CD4-positive, alpha-beta T cell (primary cell): ENCODE measurements around the gene RNF208. TPM values are rescaled to one million over a fixed set of nuclear protein-coding genes. Genes with fewer than 3 reads are reported as not detected.

Experiments used
- ATAC-seq: fragments of 200-7000 bp; cut with Tn5 transposase; one replicate; pipeline ENCODE4 v1.10.0; 2022; ENCODE audit warnings: mild to moderate bottlenecking; ENCODE audit not compliant: poor library complexity
- CTCF ChIA-PET: fragments of 350-600 bp; sonication (Branson Sonifier 250); formaldehyde crosslinking; loops from one replicate; lab custom pipeline; 2021; ENCODE audit warnings: antibody characterized with exemption, inconsistent platforms; lab: Charles Lee
- POLR2A ChIA-PET: fragments of 350-600 bp; sonication (Branson Sonifier 250); formaldehyde crosslinking; loops from one replicate; lab custom pipeline; 2021; ENCODE audit warnings: antibody characterized with exemption, inconsistent platforms; lab: Charles Lee
- DNase-seq, 14 experiments: peaks; one replicate each; pipeline ENCODE4 v3.0.0-alpha.2; 2013 to 2020; ENCODE audit warnings: mixed read lengths in 2 of 14
- H3K27ac ChIP-seq, 2 donors: one replicate each; pipeline versions ENCODE4 v1.5.1 to v1.7.0; 2013; ENCODE audit warnings: low read length in 2 of 2, low read depth in 1 of 2, mild to moderate bottlenecking in 1 of 2
- H3K27me3 ChIP-seq, 2 experiments: 1 replicate in 1 of 2; 2 replicates in 1 of 2; pipeline versions ENCODE4 v1.6.1 to v1.7.0; 2013; ENCODE audit warnings: low read length in 2 of 2, control low read depth in 1 of 2, mild to moderate bottlenecking in 1 of 2, moderate library complexity in 1 of 2; ENCODE audit not compliant: insufficient read depth in 2 of 2, control insufficient read depth in 1 of 2
- H3K36me3 ChIP-seq: one replicate; pipeline ENCODE4 v1.6.1; 2013; ENCODE audit warnings: low read length, control low read depth; ENCODE audit not compliant: insufficient read depth
- H3K4me1 ChIP-seq: one replicate; pipeline ENCODE4 v1.6.1; 2013; ENCODE audit warnings: low read length, control low read depth; ENCODE audit not compliant: insufficient read depth
- H3K4me3 ChIP-seq: one replicate; pipeline ENCODE4 v1.5.1; 2013; ENCODE audit warnings: mild to moderate bottlenecking, low read length, moderate library complexity
- H3K9me3 ChIP-seq, 2 experiments: 1 replicate in 1 of 2; 2 replicates in 1 of 2; pipeline versions ENCODE4 v1.6.1 to v1.7.0; 2013; ENCODE audit warnings: low read length in 2 of 2, mild to moderate bottlenecking in 2 of 2, control low read depth in 1 of 2, moderate library complexity in 1 of 2; ENCODE audit not compliant: control insufficient read depth in 1 of 2, insufficient read depth in 1 of 2
- H3K27ac Mint-ChIP-seq: one replicate; pipeline ENCODE4 v1.8.0; 2020; ENCODE audit warnings: mixed read lengths
- H3K27me3 Mint-ChIP-seq: one replicate; pipeline ENCODE4 v1.8.0; 2021; ENCODE audit warnings: mixed read lengths
- H3K36me3 Mint-ChIP-seq: one replicate; pipeline ENCODE4 v1.8.0; 2021; ENCODE audit warnings: low read depth, mixed read lengths
- H3K4me1 Mint-ChIP-seq: one replicate; pipeline ENCODE4 v1.8.0; 2021; ENCODE audit warnings: low read depth, mixed read lengths
- H3K4me3 Mint-ChIP-seq: one replicate; pipeline ENCODE4 v1.8.0; 2020; ENCODE audit warnings: mild to moderate bottlenecking, mixed read lengths
- H3K9me3 Mint-ChIP-seq: one replicate; pipeline ENCODE4 v1.8.0; 2020; ENCODE audit warnings: mixed read lengths
- CTCF ChIP-seq: fragments of 200-600 bp; IDR thresholded peaks from one replicate; pipeline ENCODE4 v1.8.0; 2022; ENCODE audit warnings: antibody characterized with exemption, mild to moderate bottlenecking
- intact Hi-C, 2 experiments: fragments of 100-400 bp; cut with DNase I in 1 of 2; cut with micrococcal nuclease in 1 of 2; formaldehyde crosslinking; loops; one replicate each; pipeline versions ENCODE4 v1.15.1 to v1.9.0; 2023 to 2025; cut with DNase I, micrococcal nuclease
- total RNA-seq, 174 experiments: library from RNA in 2 of 174; stranded (reverse) in 2 of 174; gene quantifications; one replicate each; pipeline ENCODE4 v1.2.3 and lab custom pipeline; 2021 to 2026

RNF208 gene
- total RNA-seq, 2 experiments from 2014 or later, result 0.66 to 0.67 TPM

GRCh38 chr9:137233143-137233980, 11.3 kb upstream of the RNF208 start:
- Histone ChIP-seq H3K27ac (no peak overlapping the region), H3K9me3 (peaks cover 0 to 10% of the 10 kb centered on the region in 2 experiments), H3K4me3 (no peak overlapping the region), H3K4me1 (peaks cover 26% of the 10 kb centered on the region), H3K27me3 (peaks cover 3 to 13% of the 10 kb centered on the region in 2 experiments), H3K36me3 (no peaks in the 10 kb centered on the region)
- no peaks in the 10 kb centered on the region for H3K36me3 Mint-ChIP-seq
- intact Hi-C loops, result no loop called here
- POLR2A ChIA-PET, result no interaction called here
- no peak for ATAC-seq
- H3K4me1 Mint-ChIP-seq, result no peaks in the 10 kb centered on the region
- no peaks in the 10 kb centered on the region for H3K9me3 Mint-ChIP-seq
- DNase-seq, result no peak
- no peak overlapping the region for H3K4me3 Mint-ChIP-seq
- no peak overlapping the region for H3K27ac Mint-ChIP-seq
- TF ChIP-seq CTCF, result no peak
- CTCF ChIA-PET, result no interaction called here
- H3K27me3 Mint-ChIP-seq, result peaks cover 6% of the 10 kb centered on the region

GRCh38 chr9:137232510-137232909, 10.5 kb upstream of the RNF208 start:
- ATAC-seq (no peak), DNase-seq (no peak)
- CTCF ChIA-PET, result no interaction called here
- no peak overlapping the region for H3K4me3 ChIP-seq
- no peaks in the 10 kb centered on the region for H3K36me3 Mint-ChIP-seq
- peaks cover 3% of the 10 kb centered on the region for H3K4me1 Mint-ChIP-seq
- intact Hi-C loops, result no loop called here
- H3K36me3 ChIP-seq, result no peaks in the 10 kb centered on the region
- peaks cover 21% of the 10 kb centered on the region for H3K4me1 ChIP-seq
- peaks cover 9% of the 10 kb centered on the region for H3K27me3 Mint-ChIP-seq
- TF ChIP-seq CTCF, result no peak
- peaks cover 0 to 10% of the 10 kb centered on the region in 2 experiments for H3K9me3 ChIP-seq
- no peak overlapping the region for H3K4me3 Mint-ChIP-seq
- H3K27ac ChIP-seq, result no peak overlapping the region
- no peak overlapping the region for H3K27ac Mint-ChIP-seq
- POLR2A ChIA-PET, result no interaction called here
- H3K27me3 ChIP-seq, result peaks cover 3 to 16% of the 10 kb centered on the region in 2 experiments
- no peaks in the 10 kb centered on the region for H3K9me3 Mint-ChIP-seq

GRCh38 chr9:137232101-137232500, 10.1 kb upstream of the RNF208 start:
- peaks cover 5% of the 10 kb centered on the region for H3K4me1 Mint-ChIP-seq
- CTCF ChIA-PET, result no interaction called here
- ATAC-seq (no peak), DNase-seq (no peak)
- Histone ChIP-seq H3K27me3 (peaks cover 3 to 16% of the 10 kb centered on the region in 2 experiments), H3K36me3 (no peaks in the 10 kb centered on the region), H3K4me1 (peaks cover 21% of the 10 kb centered on the region), H3K27ac (no peak overlapping the region), H3K4me3 (no peak overlapping the region), H3K9me3 (peaks cover 0 to 10% of the 10 kb centered on the region in 2 experiments)
- intact Hi-C loops, result no loop called here
- H3K27me3 Mint-ChIP-seq, result peaks cover 11% of the 10 kb centered on the region
- H3K36me3 Mint-ChIP-seq, result no peaks in the 10 kb centered on the region
- no peak overlapping the region for H3K4me3 Mint-ChIP-seq
- H3K27ac Mint-ChIP-seq, result no peak overlapping the region
- POLR2A ChIA-PET, result no interaction called here
- TF ChIP-seq CTCF, result no peak
- no peaks in the 10 kb centered on the region for H3K9me3 Mint-ChIP-seq
